Neuron (in vitro differentiated cells): ENCODE data around the gene RNF114.
A peak's percentile ranks its signal among the peaks of the same experiment; 100 is the strongest.

ENCODE experiments used
- H2AFZ ChIP-seq: one replicate; pipeline ENCODE4 v1.6.1; 2013; ENCODE audit warnings: low read depth, mild to moderate bottlenecking, inconsistent platforms, low read length, moderate library complexity
- H3K27me3 ChIP-seq: one replicate; pipeline ENCODE4 v1.6.1; 2013; ENCODE audit warnings: low read length; ENCODE audit not compliant: insufficient read depth
- H3K36me3 ChIP-seq: one replicate; pipeline ENCODE4 v1.6.1; 2013; ENCODE audit warnings: low read length; ENCODE audit not compliant: insufficient read depth
- H3K4me1 ChIP-seq: one replicate; pipeline ENCODE4 v1.6.1; 2013; ENCODE audit warnings: low read length; ENCODE audit not compliant: insufficient read depth
- H3K4me3 ChIP-seq: 2 replicates; pipeline ENCODE4 v1.5.1; 2013; ENCODE audit warnings: mild to moderate bottlenecking, low read length, moderate library complexity
- H3K9me3 ChIP-seq: one replicate; pipeline ENCODE4 v1.6.1; 2013; ENCODE audit warnings: low read length

The RNF114 gene

GRCh38 chr20:49925901-49926454, 10.2 kb upstream of the RNF114 start:
- no peak overlapping the region for H3K4me3 ChIP-seq
- no peaks in the 10 kb centered on the region for H3K4me1 ChIP-seq
- no peaks in the 10 kb centered on the region for H3K9me3 ChIP-seq
- H3K36me3 ChIP-seq: no peaks in the 10 kb centered on the region
- no peak overlapping the region for H2AFZ ChIP-seq
- no peaks in the 10 kb centered on the region for H3K27me3 ChIP-seq

- H3K36me3 ChIP-seq: no peaks in the 10 kb centered on the region
- peak overlapping the region; percentile 6 for H3K4me3 ChIP-seq
- peak overlapping the region; percentile 86 for H2AFZ ChIP-seq
- no peaks in the 10 kb centered on the region for H3K4me1 ChIP-seq
- H3K27me3 ChIP-seq: no peaks in the 10 kb centered on the region
- no peaks in the 10 kb centered on the region for H3K9me3 ChIP-seq
These were observed 7.6 kb upstream of the RNF114 start for GRCh38 chr20:49928411-49929141.

- Histone ChIP-seq H2AFZ (peak overlapping the region; percentile 86), H3K36me3 (no peaks in the 10 kb centered on the region), H3K27me3 (no peaks in the 10 kb centered on the region), H3K4me1 (no peaks in the 10 kb centered on the region), H3K4me3 (no peak overlapping the region), H3K9me3 (no peaks in the 10 kb centered on the region)
These were observed 7.1 kb upstream of the RNF114 start for GRCh38 chr20:49929142-49929494.

DNA sequence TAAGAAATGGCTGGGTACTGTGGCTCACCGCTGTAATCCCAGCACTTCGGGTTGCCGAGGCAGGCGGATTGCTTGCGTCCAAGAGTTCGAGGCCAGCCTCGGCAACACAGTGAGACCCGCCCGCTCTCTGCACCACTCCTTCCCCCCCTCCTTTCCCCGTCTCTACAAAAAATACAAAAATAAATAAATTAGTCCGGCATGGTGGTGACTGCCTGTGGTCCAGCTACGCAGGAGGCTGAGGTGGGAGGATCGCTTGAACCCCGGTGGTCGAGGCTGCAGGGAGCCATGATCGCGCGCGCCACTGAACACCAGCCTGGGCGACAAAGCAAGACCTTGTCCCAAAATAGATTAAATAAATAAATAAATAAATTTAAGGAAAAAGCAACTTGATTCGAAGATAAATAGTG, 448 bp upstream of the RNF114 start:
- H2AFZ ChIP-seq: no peak overlapping the region
- H3K4me3 ChIP-seq: peak overlapping the region; percentile 79
- peaks cover 11% of the 10 kb centered on the region for H3K36me3 ChIP-seq
- no peaks in the 10 kb centered on the region for H3K27me3 ChIP-seq
- H3K9me3 ChIP-seq: no peaks in the 10 kb centered on the region
- H3K4me1 ChIP-seq: peaks cover 14% of the 10 kb centered on the region

DNA sequence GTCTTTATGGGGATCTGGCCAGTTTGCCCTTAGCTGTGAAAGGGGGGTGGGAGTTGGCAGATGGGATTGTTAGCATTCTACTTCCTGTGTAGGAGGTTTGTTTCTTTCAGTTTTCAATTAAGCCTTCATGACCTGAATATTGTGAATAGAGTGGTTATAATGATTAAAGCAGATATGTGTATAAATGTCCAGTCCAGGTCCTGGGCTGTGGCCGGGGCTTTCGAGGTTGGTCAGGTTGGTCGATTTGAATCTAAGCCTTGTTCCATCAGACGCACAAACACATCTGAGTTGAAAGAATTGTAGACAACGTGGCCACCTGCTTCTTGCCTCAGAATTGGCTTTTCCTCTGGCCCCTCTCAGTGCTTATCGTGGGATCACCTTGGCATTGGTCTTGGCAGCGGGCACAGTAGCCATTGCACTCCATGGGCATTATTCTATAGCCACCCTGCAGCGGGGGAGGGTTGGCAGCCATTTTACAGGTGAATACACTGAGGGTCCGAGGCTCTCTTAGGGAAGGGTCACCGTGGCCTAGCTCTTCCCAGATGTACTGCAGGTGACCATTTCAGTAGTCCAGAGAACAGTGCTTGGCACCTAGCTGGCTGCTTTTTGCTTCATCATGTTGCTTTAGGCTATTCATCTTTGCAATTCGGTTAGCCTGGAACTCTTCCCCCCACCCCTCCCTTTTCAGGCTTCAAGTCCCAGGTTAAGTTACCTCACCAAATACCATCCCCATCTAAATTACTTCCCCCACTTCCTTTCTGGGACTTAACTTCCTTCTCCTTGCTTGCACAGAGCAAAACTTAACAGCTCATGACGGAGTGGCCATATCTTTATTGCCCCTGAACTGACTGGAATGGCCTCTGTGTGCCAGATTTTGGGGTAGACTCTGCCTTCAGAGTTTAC, 1.1 kb downstream of the RNF114 start:
- Histone ChIP-seq H3K36me3 (peaks cover 17% of the 10 kb centered on the region), H3K27me3 (no peaks in the 10 kb centered on the region), H3K4me3 (peak overlapping the region; percentile 79), H3K9me3 (no peaks in the 10 kb centered on the region), H3K4me1 (peaks cover 14% of the 10 kb centered on the region), H2AFZ (peak overlapping the region; percentile 92)

- Histone ChIP-seq H3K36me3 (peaks cover 24% of the 10 kb centered on the region), H3K4me1 (peaks cover 14% of the 10 kb centered on the region), H3K4me3 (peak overlapping the region; percentile 79), H3K27me3 (no peaks in the 10 kb centered on the region), H3K9me3 (no peaks in the 10 kb centered on the region), H2AFZ (no peak overlapping the region)
These were observed 2.3 kb downstream of the RNF114 start for GRCh38 chr20:49938173-49939163.

GRCh38 chr20:49941456-49941855, 5.3 kb downstream of the RNF114 start:
- H3K9me3 ChIP-seq: no peaks in the 10 kb centered on the region
- H3K4me3 ChIP-seq: no peak overlapping the region
- H3K27me3 ChIP-seq: no peaks in the 10 kb centered on the region
- H2AFZ ChIP-seq: no peak overlapping the region
- H3K4me1 ChIP-seq: peaks cover 14% of the 10 kb centered on the region
- H3K36me3 ChIP-seq: peaks cover 47% of the 10 kb centered on the region

DNA sequence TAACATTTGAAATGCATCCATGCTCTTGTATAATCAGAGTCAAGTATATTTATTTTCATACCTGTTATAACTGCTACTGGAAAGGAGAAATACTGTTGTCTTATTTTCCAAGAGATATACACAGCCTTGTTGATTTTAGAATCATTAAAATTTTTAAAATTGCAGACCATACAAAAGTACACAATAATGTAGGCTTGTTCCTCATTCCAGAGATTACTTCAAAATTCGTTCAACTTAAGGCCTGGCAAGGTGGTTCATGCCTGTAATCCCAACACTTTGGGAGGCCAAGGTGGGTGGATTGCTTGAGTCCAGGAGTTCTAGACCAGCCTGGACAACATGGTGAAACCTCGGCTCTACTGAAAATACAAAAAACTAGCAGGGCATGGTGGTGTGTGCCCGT, 6.1 kb downstream of the RNF114 start:
- Histone ChIP-seq H3K4me3 (no peak overlapping the region), H3K27me3 (no peaks in the 10 kb centered on the region), H2AFZ (no peak overlapping the region), H3K36me3 (peaks cover 52% of the 10 kb centered on the region), H3K9me3 (no peaks in the 10 kb centered on the region), H3K4me1 (peaks cover 9% of the 10 kb centered on the region)

DNA sequence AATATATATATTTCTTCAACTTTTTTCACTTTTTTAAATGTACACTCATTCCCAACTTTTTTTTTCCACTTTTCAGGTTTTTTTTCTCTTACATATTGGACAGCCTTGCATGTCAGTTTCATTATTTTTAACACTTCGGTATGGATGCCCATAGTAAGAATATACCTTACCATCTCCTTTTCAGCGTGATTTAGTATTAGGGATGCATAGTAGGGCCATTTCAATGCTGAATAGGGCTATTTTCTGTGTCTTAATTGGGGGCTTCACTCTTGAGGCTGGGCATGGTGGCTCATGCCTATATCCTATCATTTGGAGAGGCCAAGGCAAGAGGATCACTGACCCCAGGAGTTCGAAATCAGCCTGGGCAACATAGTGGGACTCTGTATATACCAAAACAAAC, 6.7 kb downstream of the RNF114 start:
- Histone ChIP-seq H3K4me1 (peaks cover 3% of the 10 kb centered on the region), H2AFZ (no peak overlapping the region), H3K36me3 (peaks cover 56% of the 10 kb centered on the region), H3K9me3 (no peaks in the 10 kb centered on the region), H3K27me3 (no peaks in the 10 kb centered on the region), H3K4me3 (no peak overlapping the region)

GRCh38 chr20:49945306-49945700, 9.1 kb downstream of the RNF114 start:
- no peaks in the 10 kb centered on the region for H3K9me3 ChIP-seq
- H2AFZ ChIP-seq: no peak overlapping the region
- H3K4me3 ChIP-seq: no peak overlapping the region
- no peaks in the 10 kb centered on the region for H3K4me1 ChIP-seq
- no peaks in the 10 kb centered on the region for H3K27me3 ChIP-seq
- peaks cover 65% of the 10 kb centered on the region for H3K36me3 ChIP-seq

- Histone ChIP-seq H3K36me3 (peaks cover 69% of the 10 kb centered on the region), H3K9me3 (no peaks in the 10 kb centered on the region), H3K4me1 (no peaks in the 10 kb centered on the region), H3K27me3 (no peaks in the 10 kb centered on the region), H2AFZ (no peak overlapping the region), H3K4me3 (no peak overlapping the region)
These were observed 9.7 kb downstream of the RNF114 start for GRCh38 chr20:49945701-49946477.

DNA sequence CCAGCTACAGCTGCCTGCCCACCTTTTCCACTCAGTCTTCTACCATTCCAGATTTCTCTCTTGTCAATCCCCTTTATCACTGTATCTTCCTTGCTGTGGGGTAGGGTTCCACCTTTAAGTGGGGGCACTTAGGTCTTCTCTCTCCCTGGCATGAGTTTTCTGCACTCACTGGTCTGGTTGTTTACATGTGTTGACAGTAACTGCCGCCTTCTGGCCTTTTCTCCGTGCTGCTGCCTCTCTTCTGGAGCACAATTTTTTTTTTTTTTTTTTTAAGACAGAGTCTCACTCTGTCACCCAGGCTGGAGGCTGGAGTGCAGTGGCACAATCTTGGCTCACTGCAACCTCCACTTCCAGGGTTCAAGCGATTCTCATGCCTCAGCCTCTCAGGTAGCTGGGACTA, 12.0 kb downstream of the RNF114 start:
- no peak overlapping the region for H3K4me3 ChIP-seq
- H2AFZ ChIP-seq: no peak overlapping the region
- no peaks in the 10 kb centered on the region for H3K4me1 ChIP-seq
- H3K9me3 ChIP-seq: no peaks in the 10 kb centered on the region
- H3K27me3 ChIP-seq: no peaks in the 10 kb centered on the region
- H3K36me3 ChIP-seq: peaks cover 79% of the 10 kb centered on the region
